Measurements from ENCODE around the gene ZBTB34. TPM values are rescaled to one million over a fixed set of nuclear protein-coding genes. Genes with fewer than 3 reads are reported as not detected.

The ZBTB34 gene
- total and polyA plus RNA-seq, 2 donors from 2014 or later: 2.5 to 12.5 TPM

- intact Hi-C loops (cut with DNase I): no loop called here
- H3K4me1 ChIP-seq (ENCODE audit: control insufficient read depth in 2 of 3, insufficient read depth in 2 of 3, low read depth in 1 of 3, low read length in 3 of 3): peaks cover 0 to 4% (median 0%) of the 10 kb centered on the region in 3 donors
- H3K27ac ChIP-seq (ENCODE audit: low read depth in 2 of 2, low read length in 2 of 2): no peak overlapping the region
- no peaks in the 10 kb centered on the region for H3K9me3 ChIP-seq (ENCODE audit: control insufficient read depth in 2 of 3, insufficient read depth in 1 of 3, low read length in 3 of 3)
- H3K4me3 ChIP-seq (ENCODE audit: low read length in 3 of 3): no peak overlapping the region
- H3K27me3 ChIP-seq (ENCODE audit: control insufficient read depth, insufficient read depth, low read length): no peaks in the 10 kb centered on the region
- H3K36me3 ChIP-seq (ENCODE audit: control insufficient read depth in 2 of 3, insufficient read depth in 3 of 3, low read length in 3 of 3): peaks cover 0 to 13% (median 11%) of the 10 kb centered on the region in 3 donors
- H3K9ac ChIP-seq (ENCODE audit: low read length in 3 of 3): no peak overlapping the region
- no peak for TF ChIP-seq CTCF (IDR thresholded peaks at IDR 0.05; ENCODE audit: borderline replicate concordance, extremely low read depth, insufficient read depth)
- FAIRE-seq: no peak
- no peak for DNase-seq
Measured at GRCh38 chr9:126838055-126838811, 22.2 kb upstream of the ZBTB34 start.

GRCh38 chr9:126838895-126839294 lies 21.5 kb upstream of the ZBTB34 start:
- TF ChIP-seq CTCF (IDR thresholded peaks at IDR 0.05; ENCODE audit: borderline replicate concordance, extremely low read depth, insufficient read depth): no peak
- no peaks in the 10 kb centered on the region for H3K9me3 ChIP-seq (ENCODE audit: control insufficient read depth in 2 of 3, insufficient read depth in 1 of 3, low read length in 3 of 3)
- no peak overlapping the region for H3K9ac ChIP-seq (ENCODE audit: low read length in 3 of 3)
- H3K4me1 ChIP-seq (ENCODE audit: control insufficient read depth in 2 of 3, insufficient read depth in 2 of 3, low read depth in 1 of 3, low read length in 3 of 3): peaks cover 0 to 4% (median 0%) of the 10 kb centered on the region in 3 donors
- H3K36me3 ChIP-seq (ENCODE audit: control insufficient read depth in 2 of 3, insufficient read depth in 3 of 3, low read length in 3 of 3): peaks cover 0 to 8% (median 6%) of the 10 kb centered on the region in 3 donors
- FAIRE-seq: no peak
- no peaks in the 10 kb centered on the region for H3K27me3 ChIP-seq (ENCODE audit: control insufficient read depth, insufficient read depth, low read length)
- H3K4me3 ChIP-seq (ENCODE audit: low read length in 3 of 3): no peak overlapping the region
- intact Hi-C loops (cut with DNase I): no loop called here
- no peak for DNase-seq
- H3K27ac ChIP-seq (ENCODE audit: low read depth in 2 of 2, low read length in 2 of 2): no peak overlapping the region

GRCh38 chr9:126839301-126839700 lies 21.1 kb upstream of the ZBTB34 start:
- intact Hi-C loops (cut with DNase I): no loop called here
- Histone ChIP-seq H3K4me3 (ENCODE audit: low read length in 3 of 3) (no peak overlapping the region), H3K36me3 (ENCODE audit: control insufficient read depth in 2 of 3, insufficient read depth in 3 of 3, low read length in 3 of 3) (peaks cover 0 to 8% (median 6%) of the 10 kb centered on the region in 3 donors), H3K27ac (ENCODE audit: low read depth in 2 of 2, low read length in 2 of 2) (no peak overlapping the region), H3K9ac (ENCODE audit: low read length in 3 of 3) (no peak overlapping the region), H3K4me1 (ENCODE audit: control insufficient read depth in 2 of 3, insufficient read depth in 2 of 3, low read depth in 1 of 3, low read length in 3 of 3) (peaks cover 0 to 4% (median 0%) of the 10 kb centered on the region in 3 donors), H3K27me3 (ENCODE audit: control insufficient read depth, insufficient read depth, low read length) (no peaks in the 10 kb centered on the region), H3K9me3 (ENCODE audit: control insufficient read depth in 2 of 3, insufficient read depth in 1 of 3, low read length in 3 of 3) (no peaks in the 10 kb centered on the region)
- DNase-seq: no peak
- TF ChIP-seq CTCF (IDR thresholded peaks at IDR 0.05; ENCODE audit: borderline replicate concordance, extremely low read depth, insufficient read depth): no peak
- FAIRE-seq: no peak

Data from kidney (tissue), 14 donors.